Loucy (cell line): ENCODE results near the gene TEDC2.

Source experiments
- CTCF ChIP-seq: fragments of 200-600 bp; sonication (generic); conservative IDR thresholded peaks from 2 replicates; pipeline ENCODE4 v1.5.1; 2014; ENCODE audit warnings: mild to moderate bottlenecking, antibody characterized with exemption, low read length
- EZH2phosphoT487 ChIP-seq: fragments of 200-600 bp; IDR thresholded peaks from 2 replicates; pipeline ENCODE4 v1.6.1; 2018; ENCODE audit warnings: antibody characterized with exemption, mild to moderate bottlenecking, moderate library complexity, borderline replicate concordance

GRCh38 chr16:2480948-2481347, 21.0 kb downstream of the TEDC2 start:
- TF ChIP-seq CTCF (no peak), EZH2phosphoT487 (no peak)
